ENCODE measurements around the gene ACOT7.

DNA sequence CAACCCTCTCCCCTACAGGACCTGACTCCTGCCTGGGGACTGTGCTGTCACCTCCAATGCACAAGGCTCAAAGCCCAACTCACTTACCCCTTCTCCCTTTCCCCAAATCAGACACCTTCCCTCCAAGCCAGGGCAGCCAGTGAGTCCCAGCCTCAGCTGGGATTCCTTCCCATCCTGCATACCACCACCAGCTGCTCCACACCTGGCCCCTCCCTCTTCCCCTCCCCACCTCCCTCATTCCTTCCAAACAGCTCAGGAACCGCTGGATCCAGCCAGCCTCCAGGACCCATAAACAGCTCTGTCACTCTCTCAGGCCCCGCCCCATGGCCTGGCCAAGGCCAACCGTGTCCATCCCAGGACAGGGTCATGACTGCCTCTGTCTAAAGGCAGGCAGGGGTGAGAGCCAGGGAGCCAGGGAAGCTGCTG, 41.4 kb downstream of the ACOT7 start:
- TF ChIP-seq POLR2A (IDR thresholded peaks at IDR 0.05), result no peak
- TF ChIP-seq CTCF (IDR thresholded peaks at IDR 0.05), result no peak

Measured in lower leg skin (tissue), 3 donors.